Karpas-422 (cell line): Measurements from ENCODE around the gene TUBA8. TPM values are rescaled to one million over a fixed set of nuclear protein-coding genes. Genes with fewer than 3 reads are reported as not detected.
"Not testable (repeated sequence)": the region's sequence is repeated elsewhere in the genome, so short reads cannot be mapped to it uniquely, and the experiment has no call there.

Experiments used
- DNase-seq: peaks from one replicate; pipeline ENCODE4 v3.0.0-alpha.2; 2015
- H2AFZ ChIP-seq: fragments of 200-600 bp; sonication (generic); 2 replicates; pipeline ENCODE4 v1.6.1; 2014; ENCODE audit warnings: antibody characterized with exemption, low read length, mixed read lengths
- H3K27ac ChIP-seq: fragments of 200-600 bp; sonication (generic); 2 replicates; pipeline ENCODE4 v1.5.1; 2014; ENCODE audit warnings: mild to moderate bottlenecking, low read length, moderate library complexity
- H3K27me3 ChIP-seq: fragments of 200-600 bp; sonication (generic); 2 replicates; pipeline ENCODE4 v1.6.1; 2014; ENCODE audit warnings: low read length, mixed read lengths
- H3K36me3 ChIP-seq: fragments of 200-600 bp; sonication (generic); 2 replicates; pipeline ENCODE4 v1.6.1; 2014; ENCODE audit warnings: low read length, mixed read lengths; ENCODE audit not compliant: insufficient read depth
- H3K4me1 ChIP-seq: fragments of 200-600 bp; sonication (generic); 2 replicates; pipeline ENCODE4 v1.6.1; 2014; ENCODE audit warnings: mild to moderate bottlenecking, low read length, mixed read lengths
- H3K4me2 ChIP-seq: fragments of 200-600 bp; sonication (generic); 2 replicates; pipeline ENCODE4 v1.6.1; 2014; ENCODE audit warnings: low read length, low read depth, mild to moderate bottlenecking; ENCODE audit not compliant: poor library complexity, severe bottlenecking
- H3K4me3 ChIP-seq: fragments of 200-600 bp; sonication (generic); 2 replicates; pipeline ENCODE4 v1.5.1; 2014; ENCODE audit warnings: mild to moderate bottlenecking, antibody characterized with exemption, low read length, mixed read lengths
- H3K79me2 ChIP-seq: fragments of 200-600 bp; sonication (generic); 2 replicates; pipeline ENCODE4 v1.6.1; 2014; ENCODE audit warnings: mild to moderate bottlenecking, low read length, mixed read lengths
- H3K9ac ChIP-seq: fragments of 200-600 bp; sonication (generic); 2 replicates; pipeline ENCODE4 v1.6.0; 2014; ENCODE audit warnings: low read length
- H3K9me2 ChIP-seq: fragments of 200-600 bp; sonication (generic), shearing (Covaris generic); replicated peaks from 2 replicates; pipeline ENCODE4 v1.6.0; 2014; ENCODE audit warnings: mild to moderate bottlenecking, low read length, moderate library complexity; ENCODE audit not compliant: insufficient read depth
- H3K9me3 ChIP-seq: fragments of 300-700, 200-600 bp; sonication (generic); 2 replicates; pipeline ENCODE4 v1.6.1; 2014; ENCODE audit warnings: low read length, mixed read lengths
- H4K20me1 ChIP-seq: fragments of 200-600 bp; sonication (generic); 2 replicates; pipeline ENCODE4 v1.6.1; 2014; ENCODE audit warnings: mild to moderate bottlenecking, antibody characterized with exemption, low read length, low read depth; ENCODE audit not compliant: insufficient read depth
- total RNA-seq: library from RNA; depleted of rRNA; stranded (reverse); fragments of >200 nt; shearing (Covaris generic); gene quantifications from 2 replicates; pipeline ENCODE4 v1.2.3, GENCODE V29; 2014; ENCODE audit warnings: low replicate concordance; rRNA removed

The TUBA8 gene
- 1.5 and 3.0 TPM in 2 replicates for total RNA-seq

DNA sequence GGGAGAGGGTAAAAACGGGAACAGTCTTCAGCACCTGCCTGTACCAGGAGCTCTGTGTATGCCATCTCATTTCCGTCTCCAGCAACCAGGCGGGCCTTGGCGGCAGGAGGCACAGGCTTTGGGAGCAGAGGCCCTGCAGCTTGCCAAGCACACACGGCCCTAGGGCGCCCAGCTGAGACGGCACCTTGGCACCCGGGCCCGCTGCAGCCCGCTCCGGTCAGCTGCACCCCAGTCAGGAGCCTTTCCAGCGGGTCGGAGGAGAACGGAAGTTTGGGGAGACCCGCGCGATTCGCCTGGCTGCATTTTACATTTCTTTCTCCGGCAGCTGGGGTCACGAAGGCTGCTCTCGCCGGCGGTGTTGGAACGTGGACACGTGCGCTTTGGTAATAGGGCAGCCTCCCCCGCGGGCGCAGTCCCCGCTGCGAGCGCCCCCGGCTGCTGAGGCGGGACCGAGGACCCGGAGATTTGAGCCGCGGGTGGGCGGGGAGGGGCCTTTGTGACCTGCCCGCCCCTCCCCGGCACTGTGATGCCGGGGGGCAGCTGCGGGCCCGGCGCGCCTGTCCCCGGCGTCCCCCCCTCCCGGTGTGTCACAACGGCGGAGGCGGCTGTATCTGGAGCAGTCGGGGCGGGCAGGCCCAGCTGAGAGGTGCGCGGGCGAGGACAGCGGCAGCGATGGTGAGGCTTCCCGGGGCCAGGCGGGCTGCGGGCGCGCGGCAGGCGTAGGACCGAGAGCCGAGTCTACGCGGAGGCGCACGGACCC lies at the start of gene TUBA8:
Gene TUBA8 (plus strand): TSS at position 616 of the 760 bp plus-strand sequence. CDS start 57 bp downstream, at position 673.
- Histone ChIP-seq H3K4me2 (peak within 1 kb of the TSS; percentile 64), H3K4me3 (peak within 1 kb of the TSS; percentile 63), H4K20me1 (no peaks in the 10 kb centered on the region), H3K36me3 (no peaks in the 10 kb centered on the region; the same call in 1 of the 2 replicates), H3K9me3 (peaks cover 4% of the 10 kb centered on the region), H3K27me3 (no peaks in the 10 kb centered on the region), H2AFZ (peak within 1 kb of the TSS; percentile 31; the same call in 1 of the 2 replicates), H3K9me2 (no peaks in the 10 kb centered on the region), H3K9ac (peak within 1 kb of the TSS; percentile 61), H3K4me1 (peaks cover 20% of the 10 kb centered on the region), H3K79me2 (no peaks in the 10 kb centered on the region), H3K27ac (no peak within 1 kb of the TSS)
- DNase-seq = peak; percentile 77

GRCh38 chr22:18062421-18062820 lies 48.2 kb upstream of the TUBA8 start:
- Histone ChIP-seq H3K27me3 (no peaks in the 10 kb centered on the region), H3K9me2 (no peaks in the 10 kb centered on the region), H2AFZ (no peak overlapping the region), H3K9me3 (no peaks in the 10 kb centered on the region), H3K27ac (no peak overlapping the region), H3K4me3 (no peak overlapping the region), H3K9ac (no peak overlapping the region), H4K20me1 (no peaks in the 10 kb centered on the region), H3K4me1 (peaks cover 47% of the 10 kb centered on the region), H3K36me3 (no peaks in the 10 kb centered on the region), H3K4me2 (no peak overlapping the region), H3K79me2 (no peaks in the 10 kb centered on the region)
- DNase-seq = no peak

GRCh38 chr22:18063306-18063705 lies 47.3 kb upstream of the TUBA8 start:
- no peaks in the 10 kb centered on the region for H3K9me3 ChIP-seq
- H3K36me3 ChIP-seq = no peaks in the 10 kb centered on the region
- no peaks in the 10 kb centered on the region for H3K27me3 ChIP-seq
- no peaks in the 10 kb centered on the region for H3K9me2 ChIP-seq
- H3K4me1 ChIP-seq = peaks cover 47% of the 10 kb centered on the region
- H3K4me3 ChIP-seq = no peak overlapping the region
- H2AFZ ChIP-seq = no peak overlapping the region
- H3K4me2 ChIP-seq = no peak overlapping the region
- no peak for DNase-seq
- no peaks in the 10 kb centered on the region for H4K20me1 ChIP-seq
- no peaks in the 10 kb centered on the region for H3K79me2 ChIP-seq
- no peak overlapping the region for H3K27ac ChIP-seq
- no peak overlapping the region for H3K9ac ChIP-seq

- not testable (repeated sequence) for H3K9me3 ChIP-seq, H3K36me3 ChIP-seq, H3K4me3 ChIP-seq, H3K9ac ChIP-seq, H3K4me2 ChIP-seq, H3K27me3 ChIP-seq, H3K79me2 ChIP-seq, H3K27ac ChIP-seq, H4K20me1 ChIP-seq, H3K9me2 ChIP-seq, H2AFZ ChIP-seq
- DNase-seq = peak; percentile 12
- peaks cover 47% of the 10 kb centered on the region for H3K4me1 ChIP-seq
Measured at GRCh38 chr22:18063715-18064114, 46.9 kb upstream of the TUBA8 start.

- Histone ChIP-seq H3K4me2 (peak overlapping the region; percentile 69), H3K9me3 (no peaks in the 10 kb centered on the region), H3K9ac (peak overlapping the region; percentile 74), H2AFZ (peak overlapping the region; percentile 33), H3K79me2 (no peaks in the 10 kb centered on the region), H3K27me3 (no peaks in the 10 kb centered on the region), H3K27ac (peak overlapping the region; percentile 98), H4K20me1 (no peaks in the 10 kb centered on the region), H3K9me2 (no peaks in the 10 kb centered on the region), H3K36me3 (no peaks in the 10 kb centered on the region), H3K4me3 (peak overlapping the region; percentile 60; the same call in 1 of the 2 replicates), H3K4me1 (peaks cover 54% of the 10 kb centered on the region)
- DNase-seq = peak; percentile 43
Measured at GRCh38 chr22:18064636-18065035, 46.0 kb upstream of the TUBA8 start.

DNA sequence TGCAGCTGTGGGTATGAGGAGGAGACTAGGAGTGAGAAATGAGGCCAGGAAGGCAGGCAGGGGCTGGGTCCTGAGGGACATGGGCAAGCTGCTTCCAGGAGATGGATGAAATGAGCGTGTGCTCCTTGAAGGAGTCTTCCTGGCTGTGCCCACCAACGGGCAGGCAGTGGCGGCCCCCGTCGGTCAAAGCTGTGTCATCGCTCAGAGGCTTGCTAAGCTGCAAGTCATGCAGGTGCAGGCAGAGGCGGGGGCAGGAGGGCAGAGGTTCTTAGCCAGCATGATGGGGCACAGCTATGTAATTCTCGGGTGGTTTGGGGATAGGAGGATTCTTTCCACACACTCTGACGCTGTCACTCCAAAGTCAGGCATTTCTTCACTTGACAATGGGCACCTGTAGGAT lies 45.4 kb upstream of the TUBA8 start:
- Histone ChIP-seq H3K9me2 (no peaks in the 10 kb centered on the region), H3K4me3 (peak overlapping the region; percentile 60), H3K79me2 (no peaks in the 10 kb centered on the region), H4K20me1 (no peaks in the 10 kb centered on the region), H3K27ac (peak overlapping the region; percentile 98), H3K9ac (peak overlapping the region; percentile 74), H3K36me3 (no peaks in the 10 kb centered on the region), H3K4me2 (peak overlapping the region; percentile 69), H3K9me3 (no peaks in the 10 kb centered on the region), H3K4me1 (peaks cover 60% of the 10 kb centered on the region), H3K27me3 (no peaks in the 10 kb centered on the region), H2AFZ (peak overlapping the region; percentile 33)
- peak; percentile 84 for DNase-seq

DNA sequence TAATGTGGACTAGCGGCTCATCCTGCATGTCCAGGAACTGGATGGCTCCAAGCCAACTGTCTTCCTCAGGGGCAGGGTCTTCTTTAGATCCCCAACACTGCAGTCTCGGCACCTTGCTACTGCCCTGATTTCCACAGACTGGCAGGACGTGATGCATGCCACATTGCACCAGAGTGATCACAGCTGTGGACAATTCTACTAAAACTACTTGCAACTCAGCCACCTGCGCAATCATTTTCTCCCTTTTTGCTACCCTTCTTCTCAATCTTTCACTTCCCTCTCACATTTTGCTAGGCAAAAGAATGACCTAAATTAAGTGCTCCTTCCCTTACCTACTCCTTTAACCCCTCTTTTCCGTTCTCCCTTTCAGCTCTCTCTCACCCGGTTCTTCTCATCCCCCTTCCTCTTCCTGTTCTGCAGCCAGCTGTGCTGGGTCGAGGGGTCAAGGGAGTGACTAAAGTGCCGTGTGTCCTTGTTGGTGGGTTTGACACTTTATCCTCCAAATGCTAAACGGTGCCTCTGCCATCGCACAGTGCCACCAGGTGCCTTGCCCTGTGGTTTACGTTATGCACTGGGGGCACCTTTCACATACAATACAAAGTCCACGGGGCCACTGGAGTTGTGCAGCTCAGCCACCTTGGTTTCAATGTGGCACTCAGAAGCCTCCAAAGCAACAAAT lies 44.3 kb upstream of the TUBA8 start:
- Histone ChIP-seq H3K36me3 (no peaks in the 10 kb centered on the region), H3K9ac (peak overlapping the region; percentile 74), H3K27me3 (no peaks in the 10 kb centered on the region), H3K4me1 (peaks cover 70% of the 10 kb centered on the region), H3K4me3 (peak overlapping the region; percentile 60), H2AFZ (no peak overlapping the region), H4K20me1 (no peaks in the 10 kb centered on the region), H3K4me2 (peak overlapping the region; percentile 69), H3K9me3 (no peaks in the 10 kb centered on the region), H3K9me2 (no peaks in the 10 kb centered on the region), H3K27ac (peak overlapping the region; percentile 98), H3K79me2 (no peaks in the 10 kb centered on the region)
- DNase-seq = peak; percentile 90

- no peaks in the 10 kb centered on the region for H3K9me3 ChIP-seq
- peak overlapping the region; percentile 60; the same call in 1 of the 2 replicates for H3K4me3 ChIP-seq
- peak overlapping the region; percentile 69 for H3K4me2 ChIP-seq
Measured at GRCh38 chr22:18067121-18067520, 43.5 kb upstream of the TUBA8 start.

More at GRCh38 chr22:18067121-18067520, 43.5 kb upstream of the TUBA8 start:
- no peaks in the 10 kb centered on the region for H3K36me3 ChIP-seq
- DNase-seq = peak; percentile 40
- no peaks in the 10 kb centered on the region for H4K20me1 ChIP-seq
- peak overlapping the region; percentile 98 for H3K27ac ChIP-seq
- no peaks in the 10 kb centered on the region for H3K9me2 ChIP-seq
- H3K4me1 ChIP-seq = peaks cover 78% of the 10 kb centered on the region
- no peaks in the 10 kb centered on the region for H3K27me3 ChIP-seq
- H2AFZ ChIP-seq = no peak overlapping the region
- H3K79me2 ChIP-seq = no peaks in the 10 kb centered on the region
- H3K9ac ChIP-seq = peak overlapping the region; percentile 74
